SK-N-MC (cell line): ENCODE data around the gene SMIM15.

Source experiments
- EZH2 ChIP-seq: fragments of 200-600 bp; sonication (generic); IDR thresholded peaks from one replicate; pipeline ENCODE4 v1.6.1; 2017; ENCODE audit warnings: antibody characterized with exemption
- FOXP2 ChIP-seq: optimal IDR thresholded peaks from 2 replicates; pipeline ENCODE3; 2011; ENCODE audit warnings: mild to moderate bottlenecking, moderate library complexity; ENCODE audit not compliant: insufficient read depth; ENCODE audit errors: extremely low read length, control extremely low read depth
- POLR2AphosphoS5 ChIP-seq: IDR thresholded peaks from 2 replicates; pipeline ENCODE4 v1.6.1; 2012; ENCODE audit warnings: mild to moderate bottlenecking, low read depth, low read length, borderline replicate concordance

GRCh38 chr5:61176631-61177030, 14.4 kb upstream of the SMIM15 start:
- TF ChIP-seq EZH2 (no peak), POLR2AphosphoS5 (no peak), FOXP2 (no peak)
